HG02610 (cell line): ENCODE measurements around the gene ZFYVE19.
"Not testable (repeated sequence)": the region's sequence is repeated elsewhere in the genome, so short reads cannot be mapped to it uniquely, and the experiment has no call there.

Experiments used
- ATAC-seq: cut with Tn5 transposase; IDR thresholded peaks from one replicate; pipeline ENCODE4 v1.9.1; 2021; ENCODE audit warnings: mild to moderate bottlenecking, moderate library complexity; ENCODE audit not compliant: unreplicated experiment

Gene ZFYVE19

GRCh38 chr15:40845511-40846284 is 38.8 kb downstream of the ZFYVE19 start:
- ATAC-seq = no peak

DNA sequence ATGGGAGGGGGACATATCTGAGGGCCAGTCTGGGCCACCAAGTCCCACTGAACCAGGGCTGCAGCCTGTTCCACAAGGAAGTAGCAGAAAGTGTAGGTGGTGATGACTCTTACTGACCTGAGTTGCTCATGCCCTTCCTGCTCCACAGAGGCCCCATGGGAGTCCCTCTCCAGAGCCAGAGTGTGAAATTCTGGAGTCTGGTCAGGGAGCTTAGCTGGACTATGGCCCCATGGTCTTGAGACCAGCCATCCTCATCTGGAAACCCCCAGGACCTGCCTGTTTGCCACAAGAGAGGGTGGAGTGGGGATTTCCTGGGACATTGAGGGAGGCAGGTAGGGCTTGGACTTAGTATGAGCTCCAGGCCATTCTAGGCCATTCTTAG is 39.9 kb downstream of the ZFYVE19 start:
- peak; percentile 20 for ATAC-seq

DNA sequence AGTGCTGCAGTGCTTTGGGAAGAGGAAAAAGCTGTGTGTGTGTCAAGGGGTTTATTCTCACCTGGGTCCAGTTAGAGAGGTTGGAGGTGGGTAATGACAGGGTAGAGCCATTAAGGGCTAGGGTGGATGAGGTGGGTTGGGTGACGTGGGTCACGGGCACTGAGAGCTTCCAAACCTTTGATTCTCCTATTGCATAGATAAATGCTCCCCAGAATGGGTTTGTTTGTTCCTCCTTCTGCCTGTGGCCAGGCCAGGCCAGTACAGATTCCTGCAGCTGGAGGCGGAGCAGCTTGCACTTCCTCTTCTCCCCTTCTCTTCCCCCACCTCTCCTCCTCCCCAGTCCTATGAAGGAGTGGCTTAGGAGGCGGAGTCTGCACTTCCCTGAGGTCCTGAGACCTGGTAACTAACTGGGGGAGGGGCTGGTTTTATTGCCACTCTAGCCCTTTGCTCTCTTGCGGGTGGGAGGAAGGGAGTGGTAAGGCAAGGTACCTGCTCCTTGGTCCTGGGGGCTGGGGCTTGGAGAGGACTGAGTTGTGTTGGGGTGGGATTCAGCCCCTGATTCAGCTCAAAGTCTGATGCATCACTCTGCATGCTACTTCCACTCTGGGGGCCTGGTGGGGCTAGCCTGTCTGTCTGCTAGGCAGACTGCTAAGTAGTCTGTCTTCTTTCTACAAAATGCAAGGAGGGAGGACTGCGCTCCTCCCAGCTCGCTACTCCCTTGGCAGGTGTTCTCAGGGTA is 40.5 kb downstream of the ZFYVE19 start:
- peak; percentile 72 for ATAC-seq

DNA sequence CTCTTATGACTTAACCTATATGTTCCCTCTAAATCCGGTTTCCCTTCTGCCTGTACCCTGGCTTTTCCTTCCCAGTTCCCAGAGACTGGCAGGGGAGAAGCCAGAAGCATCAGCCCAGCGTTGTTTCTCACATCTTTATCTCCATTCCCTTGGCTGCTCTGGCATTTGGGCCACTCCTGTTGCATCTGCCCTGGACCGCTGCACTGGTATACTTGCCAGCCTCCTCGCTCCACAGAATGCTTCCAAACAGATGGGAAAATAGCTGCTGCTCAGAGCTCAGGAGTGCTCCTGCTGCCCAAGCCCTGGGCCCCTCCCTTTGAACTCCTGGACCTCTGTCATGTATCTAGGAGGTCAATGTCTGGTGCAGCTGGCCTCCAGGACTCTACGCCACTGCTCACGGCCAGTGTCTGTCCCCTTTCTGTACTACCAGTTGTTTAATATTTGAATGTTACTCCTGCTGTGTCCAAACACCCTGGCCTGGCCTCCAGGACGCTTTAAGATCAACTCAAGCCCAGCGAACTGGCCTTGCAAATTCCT is 43.8 kb downstream of the ZFYVE19 start:
- no peak for ATAC-seq

GRCh38 chr15:40852529-40852928 is 45.6 kb downstream of the ZFYVE19 start:
- no peak for ATAC-seq

DNA sequence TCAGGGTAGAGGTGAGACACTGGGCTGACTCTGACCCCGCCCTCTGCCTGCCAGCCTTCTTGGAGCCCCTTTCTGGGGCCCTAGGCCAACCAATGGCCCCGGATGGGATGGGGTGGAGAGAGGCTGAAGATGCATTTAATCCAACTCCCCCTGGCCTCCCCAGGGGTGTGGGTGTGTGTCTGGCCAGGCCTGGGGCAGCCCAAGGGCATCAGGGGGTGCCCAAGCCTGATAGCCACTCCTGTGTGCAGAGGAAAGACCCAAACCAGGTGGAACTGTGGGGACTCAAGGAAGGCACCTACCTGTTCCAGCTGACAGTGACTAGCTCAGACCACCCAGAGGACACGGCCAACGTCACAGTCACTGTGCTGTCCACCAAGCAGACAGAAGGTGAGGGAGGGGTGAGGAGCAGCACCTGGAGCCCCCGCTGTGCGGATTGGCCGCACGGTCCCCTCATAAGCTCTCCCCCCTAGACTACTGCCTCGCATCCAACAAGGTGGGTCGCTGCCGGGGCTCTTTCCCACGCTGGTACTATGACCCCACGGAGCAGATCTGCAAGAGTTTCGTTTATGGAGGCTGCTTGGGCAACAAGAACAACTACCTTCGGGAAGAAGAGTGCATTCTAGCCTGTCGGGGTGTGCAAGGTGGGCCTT is 46.5 kb downstream of the ZFYVE19 start:
- ATAC-seq = no peak

- ATAC-seq = no peak
Measured at GRCh38 chr15:40854161-40854560, 47.3 kb downstream of the ZFYVE19 start.

- no peak for ATAC-seq
Measured at GRCh38 chr15:40855706-40856234, 48.9 kb downstream of the ZFYVE19 start.

- no peak for ATAC-seq
Measured at GRCh38 chr15:40856746-40857145, 49.9 kb downstream of the ZFYVE19 start.

DNA sequence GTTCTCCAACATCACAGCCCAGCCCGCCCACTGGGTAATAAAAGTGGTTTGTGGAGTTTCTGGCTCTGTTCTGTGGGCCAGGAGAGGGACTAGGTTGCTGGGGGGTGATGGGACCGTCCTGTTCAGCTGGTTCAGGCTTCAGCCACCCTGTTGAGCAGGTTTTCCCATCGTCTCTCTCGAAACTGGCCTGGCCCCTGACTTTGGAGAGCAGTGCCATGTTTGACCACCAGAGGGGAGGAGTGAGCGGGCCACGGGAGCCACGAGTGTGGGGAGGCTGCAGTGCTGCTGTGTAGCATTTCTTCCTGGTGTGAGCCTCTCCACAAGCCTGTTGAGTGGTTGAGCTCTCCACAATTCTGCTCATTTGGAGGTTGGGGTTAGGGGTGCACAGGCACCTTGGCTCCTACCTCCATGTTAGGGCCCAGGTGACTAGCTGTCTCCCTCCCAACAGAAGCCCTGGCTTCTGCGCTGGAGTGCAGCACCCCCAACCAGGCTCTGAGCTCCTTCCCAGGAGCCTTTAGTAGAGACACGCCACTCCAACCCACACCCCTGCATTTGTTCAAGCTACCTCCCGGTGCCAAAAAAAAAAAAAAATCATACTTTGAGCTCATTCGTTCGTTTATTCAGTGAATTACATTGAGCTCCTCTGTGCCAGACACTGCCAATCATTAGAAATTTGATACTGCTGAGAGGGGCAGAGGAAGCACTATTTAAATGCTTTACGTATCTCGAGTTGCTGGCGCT is 50.9 kb downstream of the ZFYVE19 start:
- ATAC-seq = peak; percentile 60

DNA sequence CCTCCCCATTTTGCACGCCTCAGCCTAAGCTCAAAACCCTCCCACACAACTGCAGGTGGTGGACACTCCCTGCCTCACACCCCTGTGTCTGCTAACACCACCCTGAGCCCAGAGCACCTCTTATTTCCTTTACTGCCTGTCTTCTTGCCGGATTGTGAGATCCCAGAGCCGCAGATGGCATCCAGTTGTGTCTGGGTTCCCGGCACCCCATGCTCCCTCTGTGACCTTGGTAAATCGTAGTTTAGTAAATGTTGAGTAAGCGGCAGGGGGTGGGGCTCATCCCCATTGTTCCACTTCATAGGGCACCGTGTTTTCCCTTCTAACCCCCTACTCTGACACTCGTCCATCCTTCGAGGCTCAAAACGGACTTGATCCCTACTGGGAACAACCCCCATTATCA is 51.8 kb downstream of the ZFYVE19 start:
- ATAC-seq = no peak

DNA sequence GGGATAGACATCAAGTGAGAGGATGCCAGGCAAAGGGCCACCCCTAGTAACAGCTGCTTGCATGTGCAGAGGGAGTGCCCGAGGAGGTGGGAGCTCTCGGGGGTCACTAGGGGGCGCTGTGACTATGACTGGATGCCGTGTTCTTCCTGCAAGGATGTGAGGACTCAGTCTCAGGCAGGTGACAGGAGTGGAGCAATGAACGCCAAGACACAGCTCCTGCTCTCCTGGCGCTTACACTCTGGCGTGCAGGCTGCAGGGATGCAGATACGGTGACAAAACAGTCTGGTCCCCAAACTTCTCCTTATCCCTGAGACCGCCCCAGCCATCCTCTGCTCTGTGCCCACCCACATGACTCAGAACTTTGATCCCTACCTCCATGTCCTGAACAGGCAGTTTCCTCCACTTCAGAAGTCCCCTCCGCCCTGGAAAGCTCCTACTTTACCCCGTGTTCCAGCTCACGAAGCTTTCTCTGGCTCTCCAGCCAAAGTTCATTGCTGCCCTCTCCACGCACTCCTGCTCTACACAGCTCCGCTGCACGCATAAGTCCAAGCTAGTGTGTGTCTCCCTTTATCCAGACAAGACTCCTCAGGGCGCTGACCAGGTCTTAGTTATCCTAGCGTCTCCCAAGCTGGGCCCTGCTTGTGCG is 52.4 kb downstream of the ZFYVE19 start:
- no peak for ATAC-seq

GRCh38 chr15:40861147-40861546 is 54.3 kb downstream of the ZFYVE19 start:
- ATAC-seq = not testable (repeated sequence)

- no peak for ATAC-seq
Measured at GRCh38 chr15:40863660-40864270, 56.9 kb downstream of the ZFYVE19 start.
